GM12878 (cell line): Measurements from ENCODE around the gene MED13L.

Experiments used
- BHLHE40 ChIP-seq, 2 experiments: fragments of 450-650 bp in 1 of 2; IDR thresholded peaks; 2 replicates each; pipeline ENCODE4 v1.6.1; 2011 to 2017; ENCODE audit warnings: low read depth in 2 of 2, borderline replicate concordance in 1 of 2, improper control_type of control experiment in 1 of 2, low read length in 1 of 2, mild to moderate bottlenecking in 1 of 2
- CREB1 ChIP-seq: IDR thresholded peaks from 2 replicates; pipeline ENCODE4 v1.6.1; 2012; ENCODE audit warnings: low read depth, mild to moderate bottlenecking, inconsistent platforms
- FOXM1 ChIP-seq: IDR thresholded peaks from 2 replicates; pipeline ENCODE4 v1.6.1; 2012; ENCODE audit warnings: low read depth, mild to moderate bottlenecking, inconsistent platforms, low read length, moderate library complexity
- GATAD2B ChIP-seq: fragments of 450-650 bp; conservative IDR thresholded peaks from 2 replicates; pipeline ENCODE4 v1.6.1; 2017; ENCODE audit warnings: low read depth, mild to moderate bottlenecking, moderate library complexity
- MEF2B ChIP-seq: fragments of 450-650 bp; IDR thresholded peaks from 2 replicates; pipeline ENCODE4 v1.6.1; 2018; ENCODE audit warnings: mild to moderate bottlenecking, moderate library complexity; ENCODE audit not compliant: partially characterized antibody, poor library complexity, severe bottlenecking
- MYC ChIP-seq: IDR thresholded peaks from 2 replicates; pipeline ENCODE4 v1.6.1; 2011; ENCODE audit warnings: mild to moderate bottlenecking, low read length, moderate library complexity, inconsistent platforms; ENCODE audit not compliant: insufficient read depth, insufficient replicate concordance, insufficient read length, severe bottlenecking
- STAT3 ChIP-seq: IDR thresholded peaks from 2 replicates; pipeline ENCODE4 v1.6.1; 2011; ENCODE audit warnings: low read depth, low read length, improper control_type of control experiment
- ZBTB40 ChIP-seq: fragments of 450-650 bp; IDR thresholded peaks from 2 replicates; pipeline ENCODE4 v1.6.1; 2016; ENCODE audit warnings: mild to moderate bottlenecking, moderate library complexity, borderline replicate concordance
- TF ChIP-seq, protein P1 (sequence below), 3 experiments: IDR thresholded peaks in 2 of 3; conservative IDR thresholded peaks in 1 of 3; 2 replicates each; pipeline ENCODE4 v1.5.1; 2011; ENCODE audit warnings: low read depth in 3 of 3, low read length in 3 of 3, mild to moderate bottlenecking in 3 of 3, control low read depth in 2 of 3, moderate library complexity in 2 of 3, inconsistent platforms in 1 of 3, mixed read lengths in 1 of 3; ENCODE audit not compliant: control insufficient read depth in 2 of 3, insufficient read depth in 1 of 3; ENCODE audit errors: extremely low read depth in 1 of 3

DNA sequence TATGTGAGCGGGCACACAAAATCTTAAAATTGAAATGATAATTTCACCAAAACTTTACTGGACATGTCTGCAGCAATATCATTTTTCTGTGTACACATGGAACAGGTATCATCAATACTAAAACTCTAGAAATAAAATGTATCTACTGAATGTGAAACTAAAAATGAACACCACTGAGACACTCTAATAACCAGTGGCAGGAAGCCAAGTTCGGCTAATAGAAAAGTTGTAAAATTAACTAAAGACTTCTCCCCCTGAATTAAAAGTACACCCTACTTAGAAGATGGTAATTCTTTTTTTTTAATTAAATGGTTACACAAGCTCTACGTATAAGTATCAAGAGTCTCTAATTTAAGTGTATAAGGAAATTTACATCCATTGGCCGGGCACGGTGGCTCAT is 227.2 kb downstream of the MED13L start:
- TF ChIP-seq, protein P1, sequence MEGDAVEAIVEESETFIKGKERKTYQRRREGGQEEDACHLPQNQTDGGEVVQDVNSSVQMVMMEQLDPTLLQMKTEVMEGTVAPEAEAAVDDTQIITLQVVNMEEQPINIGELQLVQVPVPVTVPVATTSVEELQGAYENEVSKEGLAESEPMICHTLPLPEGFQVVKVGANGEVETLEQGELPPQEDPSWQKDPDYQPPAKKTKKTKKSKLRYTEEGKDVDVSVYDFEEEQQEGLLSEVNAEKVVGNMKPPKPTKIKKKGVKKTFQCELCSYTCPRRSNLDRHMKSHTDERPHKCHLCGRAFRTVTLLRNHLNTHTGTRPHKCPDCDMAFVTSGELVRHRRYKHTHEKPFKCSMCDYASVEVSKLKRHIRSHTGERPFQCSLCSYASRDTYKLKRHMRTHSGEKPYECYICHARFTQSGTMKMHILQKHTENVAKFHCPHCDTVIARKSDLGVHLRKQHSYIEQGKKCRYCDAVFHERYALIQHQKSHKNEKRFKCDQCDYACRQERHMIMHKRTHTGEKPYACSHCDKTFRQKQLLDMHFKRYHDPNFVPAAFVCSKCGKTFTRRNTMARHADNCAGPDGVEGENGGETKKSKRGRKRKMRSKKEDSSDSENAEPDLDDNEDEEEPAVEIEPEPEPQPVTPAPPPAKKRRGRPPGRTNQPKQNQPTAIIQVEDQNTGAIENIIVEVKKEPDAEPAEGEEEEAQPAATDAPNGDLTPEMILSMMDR (IDR thresholded peaks at IDR 0.05 in 2 of 3, conservative IDR thresholded peaks at IDR 0.05 in 1 of 3; ENCODE audit: control insufficient read depth in 2 of 3, extremely low read depth in 1 of 3, insufficient read depth in 1 of 3, low read depth in 3 of 3, low read length in 3 of 3) = no peak
- TF ChIP-seq ZBTB40 (no peak), MYC (no peak), CREB1 (no peak), MEF2B (no peak), GATAD2B (no peak), FOXM1 (no peak), BHLHE40 (IDR thresholded peaks at IDR 0.05; ENCODE audit: borderline replicate concordance in 1 of 2, low read depth in 2 of 2, low read length in 1 of 2) (no peak), STAT3 (no peak)
